Measurements from ENCODE around the gene GAL. TPM values are rescaled to one million over a fixed set of nuclear protein-coding genes. Genes with fewer than 3 reads are reported as not detected.

The GAL gene
- total and polyA plus RNA-seq, 8 donors = 1.7 to 5.7 (median 3.5) TPM; not detected in 5

DNA sequence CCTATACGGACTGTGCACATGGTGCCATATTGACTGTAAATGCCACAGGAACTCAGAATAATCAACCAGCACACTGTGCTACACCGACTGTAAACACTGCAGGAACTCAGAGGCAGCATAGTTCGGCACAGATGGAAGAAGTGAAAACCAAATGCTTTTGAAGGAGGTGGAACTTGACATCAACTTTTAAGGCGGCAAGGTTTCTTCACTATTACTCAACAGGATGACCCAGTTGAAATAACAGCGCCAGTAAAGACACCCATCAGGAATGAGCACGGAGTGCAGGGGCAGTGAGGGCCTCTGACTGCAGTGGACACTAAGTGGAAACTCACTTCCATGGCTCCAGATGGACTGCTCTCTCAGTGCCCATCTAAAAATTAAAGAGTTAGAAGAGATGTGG lies 51.3 kb downstream of the GAL start:
- TF ChIP-seq, protein P1, sequence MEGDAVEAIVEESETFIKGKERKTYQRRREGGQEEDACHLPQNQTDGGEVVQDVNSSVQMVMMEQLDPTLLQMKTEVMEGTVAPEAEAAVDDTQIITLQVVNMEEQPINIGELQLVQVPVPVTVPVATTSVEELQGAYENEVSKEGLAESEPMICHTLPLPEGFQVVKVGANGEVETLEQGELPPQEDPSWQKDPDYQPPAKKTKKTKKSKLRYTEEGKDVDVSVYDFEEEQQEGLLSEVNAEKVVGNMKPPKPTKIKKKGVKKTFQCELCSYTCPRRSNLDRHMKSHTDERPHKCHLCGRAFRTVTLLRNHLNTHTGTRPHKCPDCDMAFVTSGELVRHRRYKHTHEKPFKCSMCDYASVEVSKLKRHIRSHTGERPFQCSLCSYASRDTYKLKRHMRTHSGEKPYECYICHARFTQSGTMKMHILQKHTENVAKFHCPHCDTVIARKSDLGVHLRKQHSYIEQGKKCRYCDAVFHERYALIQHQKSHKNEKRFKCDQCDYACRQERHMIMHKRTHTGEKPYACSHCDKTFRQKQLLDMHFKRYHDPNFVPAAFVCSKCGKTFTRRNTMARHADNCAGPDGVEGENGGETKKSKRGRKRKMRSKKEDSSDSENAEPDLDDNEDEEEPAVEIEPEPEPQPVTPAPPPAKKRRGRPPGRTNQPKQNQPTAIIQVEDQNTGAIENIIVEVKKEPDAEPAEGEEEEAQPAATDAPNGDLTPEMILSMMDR (IDR thresholded peaks at IDR 0.05) = no peak
- no peak for TF ChIP-seq EP300 (IDR thresholded peaks at IDR 0.05)
- TF ChIP-seq POLR2AphosphoS5 (IDR thresholded peaks at IDR 0.05) = no peak
- no peak for TF ChIP-seq POLR2A (IDR thresholded peaks at IDR 0.05)
- intact Hi-C loops (cut with DNase I; ENCODE audit: low total_unique reads) = no loop called here
- no peaks in the 10 kb centered on the region for H3K27me3 ChIP-seq

More for the DNA sequence above, 51.3 kb downstream of the GAL start:
- no peak overlapping the region for H3K27ac ChIP-seq
- H3K36me3 ChIP-seq = no peaks in the 10 kb centered on the region
- H3K4me1 ChIP-seq = no peaks in the 10 kb centered on the region
- no peaks in the 10 kb centered on the region for H3K9me3 ChIP-seq
- no peak for DNase-seq
- H3K4me3 ChIP-seq = no peak overlapping the region
- WGBS, 5 donors = 75 to 89% (median 86%) methylated on average over 6 of the region's 6 CpGs

Other genes with a start within 250 kb of the GAL start
- 100 to 1,000 TPM in 4 of 5 donors, 10 to 100 TPM in 1; 95.7 to 236 (median 140) TPM for gene PPP6R3, start 223.8 kb upstream of the GAL start, total RNA-seq
- gene PPP6R3, start 223.8 kb upstream of the GAL start, polyA plus RNA-seq = 10 to 100 TPM; 19.5 to 23.9 (median 22.5) TPM
- 10 to 100 TPM in 2 of 5 donors, 1 to 10 TPM in 3; 1.0 to 16.3 (median 4.9) TPM for gene TESMIN, start 67.0 kb downstream of the GAL start, total RNA-seq
- 1 to 10 TPM; 3.1 to 3.3 (median 3.2) TPM for gene TESMIN, start 67.0 kb downstream of the GAL start, polyA plus RNA-seq
- gene CPT1A, start 157.4 kb downstream of the GAL start, total RNA-seq = 100 to 1,000 TPM in 1 of 5 donors, 10 to 100 TPM in 4; 17.0 to 103 (median 61.7) TPM
- gene CPT1A, start 157.4 kb downstream of the GAL start, polyA plus RNA-seq = 10 to 100 TPM in 2 of 3 donors, 1 to 10 TPM in 1; 7.0 to 10.5 (median 10.3) TPM
- 100 to 1,000 TPM in 2 of 5 donors, 10 to 100 TPM in 3; 30.6 to 185 (median 56.7) TPM for gene MRPL21, start 219.3 kb downstream of the GAL start, total RNA-seq
- gene MRPL21, start 219.3 kb downstream of the GAL start, polyA plus RNA-seq = 100 to 1,000 TPM in 1 of 3 donors, 10 to 100 TPM in 2; 92.1 to 112 (median 93.1) TPM
- gene IGHMBP2, start 219.3 kb downstream of the GAL start, total RNA-seq = 100 to 1,000 TPM in 1 of 5 donors, 10 to 100 TPM in 3, 1 to 10 TPM in 1; 8.8 to 133 (median 25.6) TPM
- 10 to 100 TPM in 2 of 3 donors, 1 to 10 TPM in 1; 9.2 to 14.2 (median 11.3) TPM for gene IGHMBP2, start 219.3 kb downstream of the GAL start, polyA plus RNA-seq